ENCODE data around the gene INO80E.

DNA sequence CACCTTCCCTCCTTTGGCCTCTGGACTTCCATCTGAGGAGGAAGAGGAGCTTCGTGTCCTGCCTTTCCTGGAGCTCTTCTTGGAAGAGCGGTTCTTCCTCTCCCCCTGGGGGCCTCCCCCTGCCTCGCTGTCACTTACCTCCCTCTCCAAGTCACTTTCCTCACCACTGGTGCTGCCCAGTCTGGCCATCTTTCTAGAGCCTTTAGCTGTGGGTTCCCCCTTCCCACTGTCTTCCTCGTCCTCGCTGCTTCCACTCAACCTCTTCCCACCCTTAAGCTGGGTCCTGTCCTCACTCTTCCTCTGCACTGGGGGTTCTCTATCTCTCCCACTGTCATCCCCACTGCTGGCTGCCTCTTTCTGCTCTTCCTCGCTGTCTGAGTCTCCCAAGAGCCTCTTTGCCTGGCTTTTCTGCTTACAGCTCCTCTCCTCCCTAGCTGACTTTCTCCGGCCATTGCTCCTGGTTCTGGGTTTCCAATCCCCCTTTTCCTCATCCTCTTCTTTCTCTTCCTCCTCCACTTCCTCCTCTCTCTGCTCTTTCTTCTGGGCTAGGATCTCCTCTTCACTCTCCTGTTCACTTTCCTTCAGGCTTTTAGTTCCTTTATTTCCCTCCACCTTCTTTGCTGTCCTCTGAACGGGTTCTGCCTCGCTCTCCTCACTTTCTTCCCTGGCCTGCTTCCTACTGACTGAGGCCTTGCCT lies 2.0 kb upstream of the INO80E start:
- TF ChIP-seq, protein P1, sequence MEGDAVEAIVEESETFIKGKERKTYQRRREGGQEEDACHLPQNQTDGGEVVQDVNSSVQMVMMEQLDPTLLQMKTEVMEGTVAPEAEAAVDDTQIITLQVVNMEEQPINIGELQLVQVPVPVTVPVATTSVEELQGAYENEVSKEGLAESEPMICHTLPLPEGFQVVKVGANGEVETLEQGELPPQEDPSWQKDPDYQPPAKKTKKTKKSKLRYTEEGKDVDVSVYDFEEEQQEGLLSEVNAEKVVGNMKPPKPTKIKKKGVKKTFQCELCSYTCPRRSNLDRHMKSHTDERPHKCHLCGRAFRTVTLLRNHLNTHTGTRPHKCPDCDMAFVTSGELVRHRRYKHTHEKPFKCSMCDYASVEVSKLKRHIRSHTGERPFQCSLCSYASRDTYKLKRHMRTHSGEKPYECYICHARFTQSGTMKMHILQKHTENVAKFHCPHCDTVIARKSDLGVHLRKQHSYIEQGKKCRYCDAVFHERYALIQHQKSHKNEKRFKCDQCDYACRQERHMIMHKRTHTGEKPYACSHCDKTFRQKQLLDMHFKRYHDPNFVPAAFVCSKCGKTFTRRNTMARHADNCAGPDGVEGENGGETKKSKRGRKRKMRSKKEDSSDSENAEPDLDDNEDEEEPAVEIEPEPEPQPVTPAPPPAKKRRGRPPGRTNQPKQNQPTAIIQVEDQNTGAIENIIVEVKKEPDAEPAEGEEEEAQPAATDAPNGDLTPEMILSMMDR (IDR thresholded peaks at IDR 0.05): no peak
- no peak for TF ChIP-seq POLR2A (IDR thresholded peaks at IDR 0.05)

Data from stomach (tissue), 4 donors.